MCF 10A (cell line): ENCODE results near the gene RETNLB. TPM values are rescaled to one million over a fixed set of nuclear protein-coding genes. Genes with fewer than 3 reads are reported as not detected.

ENCODE experiments used
- BruUV-seq: library from RNA; stranded (reverse); fragments of 400-500 nt; replicated peaks from 2 replicates; lab custom pipeline; 2021; lab: Mats Ljungman, UMichigan
- CTCF ChIA-PET: fragments of 300-600 bp; sonication (Branson Sonifier 250); formaldehyde crosslinking; extraction: SDS; loops from one replicate; lab custom pipeline; 2021; ENCODE audit warnings: antibody characterized with exemption, inconsistent platforms; lab: Yijun Ruan, JAX
- POLR2A ChIA-PET: fragments of 300-600, 350-650 bp; sonication (Branson Sonifier 250); formaldehyde crosslinking; extraction: SDS; loops from one replicate; lab custom pipeline; 2020; ENCODE audit warnings: antibody characterized with exemption, inconsistent platforms; lab: Yijun Ruan, JAX
- DNase-seq: peaks from one replicate; pipeline ENCODE4 v3.0.0-alpha.2; 2018; ENCODE audit not compliant: unreplicated experiment
- H3K27ac Mint-ChIP-seq: one replicate; pipeline ENCODE4 v1.8.0; 2022; ENCODE audit warnings: mild to moderate bottlenecking, low read depth, mixed read lengths; ENCODE audit not compliant: unreplicated experiment
- H3K27me3 Mint-ChIP-seq: one replicate; pipeline ENCODE4 v1.8.0; 2022; ENCODE audit warnings: mixed read lengths; ENCODE audit not compliant: insufficient read depth, unreplicated experiment
- H3K36me3 Mint-ChIP-seq: one replicate; pipeline ENCODE4 v1.8.0; 2022; ENCODE audit warnings: mild to moderate bottlenecking, moderate library complexity, mixed read lengths; ENCODE audit not compliant: insufficient read depth, unreplicated experiment
- H3K4me1 Mint-ChIP-seq: one replicate; pipeline ENCODE4 v1.8.0; 2022; ENCODE audit warnings: mixed read lengths; ENCODE audit not compliant: insufficient read depth, unreplicated experiment
- H3K4me3 Mint-ChIP-seq: one replicate; pipeline ENCODE4 v1.8.0; 2022; ENCODE audit warnings: mild to moderate bottlenecking, moderate library complexity, mixed read lengths; ENCODE audit not compliant: unreplicated experiment
- H3K9me3 Mint-ChIP-seq: one replicate; pipeline ENCODE4 v1.8.0; 2022; ENCODE audit warnings: mixed read lengths; ENCODE audit not compliant: unreplicated experiment
- CTCF ChIP-seq: fragments of 200-600 bp; IDR thresholded peaks from one replicate; pipeline ENCODE4 v1.8.0; 2022; ENCODE audit warnings: antibody characterized with exemption, mild to moderate bottlenecking; ENCODE audit not compliant: unreplicated experiment
- intact Hi-C: fragments of 100-400 bp; cut with micrococcal nuclease; formaldehyde crosslinking; loops from 2 replicates; pipeline ENCODE4 v1.14.1; 2022
- total RNA-seq: library from RNA; stranded (reverse); gene quantifications from 2 replicates; pipeline ENCODE4 v1.2.3, GENCODE V29; 2022

RETNLB gene
- total RNA-seq, 1 experiment from 2014 or later, result not detected

GRCh38 chr3:108736821-108737220 lies 20.4 kb downstream of the RETNLB start:
- H3K27me3 Mint-ChIP-seq, result no peaks in the 10 kb centered on the region
- CTCF ChIA-PET, result interaction anchor here (0.7 kb wide), 1 partner anchor 364 kb away, joined by 5 read pairs; no protein-coding TSS in a partner anchor
- no peaks in the 10 kb centered on the region for H3K9me3 Mint-ChIP-seq

GRCh38 chr3:108728934-108729333 lies 28.3 kb downstream of the RETNLB start:
- POLR2A ChIA-PET, result interaction anchor here (0.7 kb wide), 1 partner anchor 14 kb away, joined by 3 read pairs; no protein-coding TSS in a partner anchor
- Mint-ChIP-seq H3K27ac (no peak overlapping the region), H3K27me3 (no peaks in the 10 kb centered on the region), H3K36me3 (no peaks in the 10 kb centered on the region), H3K9me3 (no peaks in the 10 kb centered on the region), H3K4me3 (no peak overlapping the region), H3K4me1 (no peaks in the 10 kb centered on the region)
- BruUV-seq, result no TSS peak
- TF ChIP-seq CTCF, result no peak
- no peak for DNase-seq
- intact Hi-C loops, result no loop called here
- CTCF ChIA-PET, result interaction anchor here (0.6 to 0.7 kb wide), 2 partner anchors 11 to 686 kb away, joined by 3 to 4 read pairs; no protein-coding TSS in a partner anchor

More at GRCh38 chr3:108736821-108737220, 20.4 kb downstream of the RETNLB start:
- POLR2A ChIA-PET, result no interaction called here
- DNase-seq, result peak; percentile 4
- no peak overlapping the region for H3K27ac Mint-ChIP-seq
- no peak for TF ChIP-seq CTCF
- intact Hi-C loops, result no loop called here
- H3K4me1 Mint-ChIP-seq, result no peaks in the 10 kb centered on the region
- H3K4me3 Mint-ChIP-seq, result no peak overlapping the region
- BruUV-seq, result no TSS peak
- H3K36me3 Mint-ChIP-seq, result no peaks in the 10 kb centered on the region

GRCh38 chr3:108728105-108728504 lies 29.1 kb downstream of the RETNLB start:
- no peaks in the 10 kb centered on the region for H3K4me1 Mint-ChIP-seq
- no peak overlapping the region for H3K4me3 Mint-ChIP-seq
- H3K36me3 Mint-ChIP-seq, result no peaks in the 10 kb centered on the region
- BruUV-seq, result no TSS peak
- H3K27ac Mint-ChIP-seq, result no peak overlapping the region
- H3K27me3 Mint-ChIP-seq, result no peaks in the 10 kb centered on the region
- intact Hi-C loops, result no loop called here
- no peaks in the 10 kb centered on the region for H3K9me3 Mint-ChIP-seq
- no peak for TF ChIP-seq CTCF
- CTCF ChIA-PET, result interaction anchor here (0.7 kb wide), 1 partner anchor 1610 kb away, joined by 4 read pairs; no protein-coding TSS in a partner anchor
- no peak for DNase-seq
- POLR2A ChIA-PET, result no interaction called here

- intact Hi-C loops, result no loop called here
- DNase-seq, result no peak
- TF ChIP-seq CTCF, result no peak
- no TSS peak for BruUV-seq
- ChIA-PET CTCF (interaction anchor here (0.6 kb wide), 1 partner anchor 116 kb away, joined by 3 read pairs; no protein-coding TSS in a partner anchor), POLR2A (no interaction called here)
- H3K27me3 Mint-ChIP-seq, result no peaks in the 10 kb centered on the region
- no peak overlapping the region for H3K27ac Mint-ChIP-seq
- no peaks in the 10 kb centered on the region for H3K4me1 Mint-ChIP-seq
- H3K36me3 Mint-ChIP-seq, result no peaks in the 10 kb centered on the region
- H3K9me3 Mint-ChIP-seq, result no peaks in the 10 kb centered on the region
- no peak overlapping the region for H3K4me3 Mint-ChIP-seq
Measured at GRCh38 chr3:108724101-108724500, 33.1 kb downstream of the RETNLB start.
